Measurements from ENCODE around the gene JPH2. TPM values are rescaled to one million over a fixed set of nuclear protein-coding genes. Genes with fewer than 3 reads are reported as not detected.

JPH2 gene
- total RNA-seq, 1 donor from 2014 or later = 18.5 TPM

- Mint-ChIP-seq H3K4me3 (ENCODE audit: unreplicated experiment) (no peak overlapping the region), H3K27ac (ENCODE audit: unreplicated experiment) (no peak overlapping the region), H3K9me3 (ENCODE audit: unreplicated experiment) (no peaks in the 10 kb centered on the region), H3K4me1 (ENCODE audit: low read depth, unreplicated experiment) (peaks cover 5% of the 10 kb centered on the region), H3K27me3 (ENCODE audit: low read depth, unreplicated experiment) (peaks cover 8% of the 10 kb centered on the region), H3K36me3 (ENCODE audit: low read depth, unreplicated experiment) (no peaks in the 10 kb centered on the region)
- TF ChIP-seq CTCF (IDR thresholded peaks at IDR 0.05; ENCODE audit: insufficient read depth, low read depth, low read length) (no peak), EZH2 (IDR thresholded peaks at IDR 0.05; ENCODE audit: insufficient read depth, low read length) (no peak)
- FAIRE-seq = no peak
- H3K9me3 ChIP-seq (ENCODE audit: insufficient read depth, low read depth, low read length) = no peaks in the 10 kb centered on the region
- H4K20me1 ChIP-seq (ENCODE audit: insufficient read depth, low read length) = no peaks in the 10 kb centered on the region
- no peaks in the 10 kb centered on the region for H3K36me3 ChIP-seq (ENCODE audit: insufficient read depth, low read length)
- no peak overlapping the region for H3K27ac ChIP-seq (ENCODE audit: low read depth, low read length)
- H3K4me3 ChIP-seq (ENCODE audit: insufficient read depth, low read depth, low read length) = no peak overlapping the region
- no peaks in the 10 kb centered on the region for H3K27me3 ChIP-seq (ENCODE audit: insufficient read depth, low read length)
- no peak overlapping the region for H2AFZ ChIP-seq (ENCODE audit: low read depth, low read length)
- H3K79me2 ChIP-seq (ENCODE audit: insufficient read depth, low read length) = no peaks in the 10 kb centered on the region
- no peak for DNase-seq (ENCODE audit: low read depth)
- H3K4me1 ChIP-seq (ENCODE audit: insufficient read depth, low read length) = peaks cover 6% of the 10 kb centered on the region
- no peak overlapping the region for H3K4me2 ChIP-seq (ENCODE audit: low read length)
- H3K9ac ChIP-seq (ENCODE audit: low read length) = no peak overlapping the region
These were observed 111.1 kb downstream of the JPH2 start for GRCh38 chr20:44075950-44076232.

- Mint-ChIP-seq H3K36me3 (ENCODE audit: low read depth, unreplicated experiment) (no peaks in the 10 kb centered on the region), H3K27ac (ENCODE audit: unreplicated experiment) (no peak overlapping the region), H3K27me3 (ENCODE audit: low read depth, unreplicated experiment) (peaks cover 10% of the 10 kb centered on the region), H3K9me3 (ENCODE audit: unreplicated experiment) (no peaks in the 10 kb centered on the region), H3K4me3 (ENCODE audit: unreplicated experiment) (no peak overlapping the region), H3K4me1 (ENCODE audit: low read depth, unreplicated experiment) (peaks cover 5% of the 10 kb centered on the region)
- no peaks in the 10 kb centered on the region for H3K9me3 ChIP-seq (ENCODE audit: insufficient read depth, low read depth, low read length)
- TF ChIP-seq CTCF (IDR thresholded peaks at IDR 0.05; ENCODE audit: insufficient read depth, low read depth, low read length) (no peak), EZH2 (IDR thresholded peaks at IDR 0.05; ENCODE audit: insufficient read depth, low read length) (no peak)
- no peak for FAIRE-seq
- no peak overlapping the region for H2AFZ ChIP-seq (ENCODE audit: low read depth, low read length)
- no peak for DNase-seq (ENCODE audit: low read depth)
- H3K9ac ChIP-seq (ENCODE audit: low read length) = no peak overlapping the region
- peaks cover 6% of the 10 kb centered on the region for H3K4me1 ChIP-seq (ENCODE audit: insufficient read depth, low read length)
- no peak overlapping the region for H3K4me2 ChIP-seq (ENCODE audit: low read length)
- no peak overlapping the region for H3K4me3 ChIP-seq (ENCODE audit: insufficient read depth, low read depth, low read length)
- H3K27me3 ChIP-seq (ENCODE audit: insufficient read depth, low read length) = no peaks in the 10 kb centered on the region
- no peaks in the 10 kb centered on the region for H4K20me1 ChIP-seq (ENCODE audit: insufficient read depth, low read length)
- H3K36me3 ChIP-seq (ENCODE audit: insufficient read depth, low read length) = no peaks in the 10 kb centered on the region
- H3K79me2 ChIP-seq (ENCODE audit: insufficient read depth, low read length) = no peaks in the 10 kb centered on the region
- no peak overlapping the region for H3K27ac ChIP-seq (ENCODE audit: low read depth, low read length)
These were observed 111.6 kb downstream of the JPH2 start for GRCh38 chr20:44075191-44075949.
